Sigmoid colon (tissue), 7 donors: ENCODE measurements around the gene SH3RF3. TPM values are rescaled to one million over a fixed set of nuclear protein-coding genes. Genes with fewer than 3 reads are reported as not detected.

Source experiments
- DNase-seq: peaks from one replicate; pipeline ENCODE4 v3.0.0-alpha.2; 2019
- H3K27ac ChIP-seq, 4 donors: fragments of 200-600 bp; sonication (generic); one replicate each; pipeline ENCODE4 v1.5.1; 2016 to 2019; ENCODE audit warnings: mild to moderate bottlenecking in 1 of 4
- H3K27me3 ChIP-seq, 3 donors: fragments of 200-600 bp; sonication (generic); one replicate each; pipeline ENCODE4 v1.5.1; 2019; ENCODE audit warnings: mild to moderate bottlenecking in 1 of 3
- H3K36me3 ChIP-seq, 4 donors: fragments of 200-600 bp; sonication (generic); one replicate each; pipeline ENCODE4 v1.5.1; 2016 to 2019
- H3K4me1 ChIP-seq, 4 donors: fragments of 200-600 bp; sonication (generic); one replicate each; pipeline ENCODE4 v1.5.1; 2017 to 2019
- H3K4me3 ChIP-seq, 4 donors: fragments of 200-600 bp; sonication (generic); one replicate each; pipeline ENCODE4 v1.5.1; 2017 to 2019; ENCODE audit warnings: mild to moderate bottlenecking in 2 of 4, moderate library complexity in 1 of 4
- H3K9me3 ChIP-seq, 4 donors: fragments of 200-600 bp in 3 of 4; sonication (generic) in 3 of 4; one replicate each; pipeline versions ENCODE4 v1.5.1 to v1.6.1; 2013 to 2019
- CTCF ChIP-seq, 4 experiments: fragments of 450-650 bp in 3 of 4; fragments of 200-600 bp in 1 of 4; IDR thresholded peaks; one replicate each; pipeline ENCODE4 v1.5.1; 2016 to 2019; ENCODE audit warnings: antibody characterized with exemption in 4 of 4, mild to moderate bottlenecking in 3 of 4, moderate library complexity in 2 of 4
- EP300 ChIP-seq, 4 donors: sonication (generic); formaldehyde crosslinking; IDR thresholded peaks; one replicate each; pipeline ENCODE4 v1.6.1; 2017; ENCODE audit warnings: antibody characterized with exemption in 4 of 4
- POLR2A ChIP-seq, 2 donors: fragments of 450-650 bp; IDR thresholded peaks; one replicate each; pipeline ENCODE4 v1.6.1; 2016; ENCODE audit warnings: antibody characterized with exemption in 2 of 2, mild to moderate bottlenecking in 2 of 2, moderate library complexity in 2 of 2
- POLR2AphosphoS5 ChIP-seq, 4 donors: sonication (generic); formaldehyde crosslinking; IDR thresholded peaks; one replicate each; pipeline ENCODE4 v1.6.1; 2017; ENCODE audit warnings: antibody characterized with exemption in 4 of 4
- whole genome bisulfite sequencing, 2 donors: extraction: QIAGEN DNeasy Blood & Tissue Kit; methylation state at CpG; one replicate each; pipeline ENCODE4 v1.1.7; 2013; 5-methylcytosine and 5-hydroxymethylcytosine counted together
- intact Hi-C: fragments of 100-400 bp; cut with DNase I; formaldehyde crosslinking; loops from one replicate; pipeline ENCODE4 v1.15.1; 2023
- polyA plus RNA-seq, 3 donors: library from polyadenylated mRNA; stranded (reverse); fragments of 200-250 nt; gene quantifications; one replicate each; pipeline ENCODE4 v1.2.3, GENCODE V29; 2013
- total RNA-seq, 4 donors: library from RNA; depleted of rRNA; stranded (reverse); fragments of >200 nt; gene quantifications; one replicate each; pipeline ENCODE4 v1.1.0, GENCODE V29; 2016
- donor health status: healthy with polysubstance abuse.
- donor health status: Bipolar disorder and iron deficiency.
- donor health status: healthy.

Gene SH3RF3
- total and polyA plus RNA-seq, 7 donors: 0.69 to 10.0 (median 3.4) TPM

- intact Hi-C loops: no loop called here
- TF ChIP-seq EP300 (IDR thresholded peaks at IDR 0.05) (no peak), POLR2A (IDR thresholded peaks at IDR 0.05) (no peak), POLR2AphosphoS5 (IDR thresholded peaks at IDR 0.05) (no peak), CTCF (IDR thresholded peaks at IDR 0.05) (no peak)
- 60 to 82% methylated on average over 2 of the region's 2 CpGs for WGBS, 2 donors
- Histone ChIP-seq H3K27ac (no peak overlapping the region), H3K9me3 (no peaks in the 10 kb centered on the region), H3K4me1 (peaks cover 0 to 16% (median 10%) of the 10 kb centered on the region in 4 donors), H3K36me3 (no peaks in the 10 kb centered on the region), H3K27me3 (no peaks in the 10 kb centered on the region), H3K4me3 (no peak overlapping the region)
- no peak for DNase-seq
These were observed 136.4 kb downstream of the SH3RF3 start for GRCh38 chr2:109265369-109265768.

GRCh38 chr2:109265953-109266352 is 136.9 kb downstream of the SH3RF3 start:
- intact Hi-C loops: no loop called here
- Histone ChIP-seq H3K9me3 (no peaks in the 10 kb centered on the region), H3K4me3 (no peak overlapping the region), H3K27me3 (no peaks in the 10 kb centered on the region), H3K27ac (no peak overlapping the region), H3K4me1 (peaks cover 0 to 20% (median 12%) of the 10 kb centered on the region in 4 donors), H3K36me3 (no peaks in the 10 kb centered on the region)
- DNase-seq: no peak
- WGBS, 2 donors: 95 to 96% methylated on average over 5 of the region's 5 CpGs
- TF ChIP-seq POLR2AphosphoS5 (IDR thresholded peaks at IDR 0.05): no peak

GRCh38 chr2:109266496-109266895 is 137.5 kb downstream of the SH3RF3 start:
- Histone ChIP-seq H3K27me3 (no peaks in the 10 kb centered on the region), H3K36me3 (no peaks in the 10 kb centered on the region), H3K4me1 (peaks cover 0 to 22% (median 14%) of the 10 kb centered on the region in 4 donors), H3K4me3 (no peak overlapping the region), H3K9me3 (no peaks in the 10 kb centered on the region), H3K27ac (no peak overlapping the region)
- peak; percentile 48 for DNase-seq
- intact Hi-C loops: no loop called here
- 94 to 95% methylated on average over 9 of the region's 9 CpGs for WGBS, 2 donors
- no peak for TF ChIP-seq POLR2AphosphoS5 (IDR thresholded peaks at IDR 0.05)
- no peak for TF ChIP-seq CTCF (IDR thresholded peaks at IDR 0.05)
- TF ChIP-seq EP300 (IDR thresholded peaks at IDR 0.05): no peak
- no peak for TF ChIP-seq POLR2A (IDR thresholded peaks at IDR 0.05)

GRCh38 chr2:109266998-109267854 is 138.2 kb downstream of the SH3RF3 start:
- no peaks in the 10 kb centered on the region for H3K9me3 ChIP-seq
- H3K4me3 ChIP-seq: no peak overlapping the region
- 71 to 76% methylated on average over 16 of the region's 16 CpGs for WGBS, 2 donors
- H3K27me3 ChIP-seq: no peaks in the 10 kb centered on the region
- TF ChIP-seq CTCF (IDR thresholded peaks at IDR 0.05): no peak
- TF ChIP-seq POLR2A (IDR thresholded peaks at IDR 0.05): no peak
- TF ChIP-seq POLR2AphosphoS5 (IDR thresholded peaks at IDR 0.05): no peak
- no peak for TF ChIP-seq EP300 (IDR thresholded peaks at IDR 0.05)
- H3K36me3 ChIP-seq: no peaks in the 10 kb centered on the region
- peak; percentile 62 for DNase-seq
- peaks cover 0 to 22% (median 14%) of the 10 kb centered on the region in 4 donors for H3K4me1 ChIP-seq
- H3K27ac ChIP-seq: peak overlapping the region in 2 of 4 donors; percentile 4 to 31
- intact Hi-C loops: no loop called here

GRCh38 chr2:109268916-109269315 is 139.9 kb downstream of the SH3RF3 start:
- Histone ChIP-seq H3K27me3 (no peaks in the 10 kb centered on the region), H3K4me1 (peaks cover 0 to 22% (median 12%) of the 10 kb centered on the region in 4 donors), H3K4me3 (no peak overlapping the region), H3K9me3 (no peaks in the 10 kb centered on the region), H3K27ac (no peak overlapping the region), H3K36me3 (no peaks in the 10 kb centered on the region)
- TF ChIP-seq POLR2AphosphoS5 (IDR thresholded peaks at IDR 0.05) (no peak), EP300 (IDR thresholded peaks at IDR 0.05) (no peak), POLR2A (IDR thresholded peaks at IDR 0.05) (no peak), CTCF (IDR thresholded peaks at IDR 0.05) (no peak)
- intact Hi-C loops: no loop called here
- WGBS, 2 donors: 81 to 92% methylated on average over 7 of the region's 7 CpGs
- peak; percentile 48 for DNase-seq
